MCF 10A (cell line): ENCODE results near the gene PXDC1. TPM values are rescaled to one million over a fixed set of nuclear protein-coding genes. Genes with fewer than 3 reads are reported as not detected.

ENCODE experiments used
- BruUV-seq: library from RNA; stranded (reverse); fragments of 400-500 nt; replicated peaks from 2 replicates; lab custom pipeline; 2021; lab: Mats Ljungman, UMichigan
- CTCF ChIA-PET: fragments of 300-600 bp; sonication (Branson Sonifier 250); formaldehyde crosslinking; extraction: SDS; loops from one replicate; lab custom pipeline; 2021; ENCODE audit warnings: antibody characterized with exemption, inconsistent platforms; lab: Yijun Ruan, JAX
- POLR2A ChIA-PET: fragments of 300-600, 350-650 bp; sonication (Branson Sonifier 250); formaldehyde crosslinking; extraction: SDS; loops from one replicate; lab custom pipeline; 2020; ENCODE audit warnings: antibody characterized with exemption, inconsistent platforms; lab: Yijun Ruan, JAX
- DNase-seq: peaks from one replicate; pipeline ENCODE4 v3.0.0-alpha.2; 2018; ENCODE audit not compliant: unreplicated experiment
- H3K27ac Mint-ChIP-seq: one replicate; pipeline ENCODE4 v1.8.0; 2022; ENCODE audit warnings: mild to moderate bottlenecking, low read depth, mixed read lengths; ENCODE audit not compliant: unreplicated experiment
- H3K27me3 Mint-ChIP-seq: one replicate; pipeline ENCODE4 v1.8.0; 2022; ENCODE audit warnings: mixed read lengths; ENCODE audit not compliant: insufficient read depth, unreplicated experiment
- H3K36me3 Mint-ChIP-seq: one replicate; pipeline ENCODE4 v1.8.0; 2022; ENCODE audit warnings: mild to moderate bottlenecking, moderate library complexity, mixed read lengths; ENCODE audit not compliant: insufficient read depth, unreplicated experiment
- H3K4me1 Mint-ChIP-seq: one replicate; pipeline ENCODE4 v1.8.0; 2022; ENCODE audit warnings: mixed read lengths; ENCODE audit not compliant: insufficient read depth, unreplicated experiment
- H3K4me3 Mint-ChIP-seq: one replicate; pipeline ENCODE4 v1.8.0; 2022; ENCODE audit warnings: mild to moderate bottlenecking, moderate library complexity, mixed read lengths; ENCODE audit not compliant: unreplicated experiment
- H3K9me3 Mint-ChIP-seq: one replicate; pipeline ENCODE4 v1.8.0; 2022; ENCODE audit warnings: mixed read lengths; ENCODE audit not compliant: unreplicated experiment
- intact Hi-C: fragments of 100-400 bp; cut with micrococcal nuclease; formaldehyde crosslinking; loops from 2 replicates; pipeline ENCODE4 v1.14.1; 2022
- total RNA-seq: library from RNA; stranded (reverse); gene quantifications from 2 replicates; pipeline ENCODE4 v1.2.3, GENCODE V29; 2022
- TF ChIP-seq, protein P1 (sequence below): fragments of 200-600 bp; IDR thresholded peaks from one replicate; pipeline ENCODE4 v1.8.0; 2022; ENCODE audit warnings: antibody characterized with exemption, mild to moderate bottlenecking; ENCODE audit not compliant: unreplicated experiment

PXDC1 gene
- total RNA-seq, 1 experiment from 2014 or later, result 48.1 TPM

GRCh38 chr6:3795836-3796718, 44.6 kb upstream of the PXDC1 start:
- BruUV-seq, result no TSS peak
- no peaks in the 10 kb centered on the region for H3K27me3 Mint-ChIP-seq
- no peak overlapping the region for H3K27ac Mint-ChIP-seq
- H3K36me3 Mint-ChIP-seq, result no peaks in the 10 kb centered on the region
- no peak for DNase-seq
- no peak overlapping the region for H3K4me3 Mint-ChIP-seq
- TF ChIP-seq, protein P1, sequence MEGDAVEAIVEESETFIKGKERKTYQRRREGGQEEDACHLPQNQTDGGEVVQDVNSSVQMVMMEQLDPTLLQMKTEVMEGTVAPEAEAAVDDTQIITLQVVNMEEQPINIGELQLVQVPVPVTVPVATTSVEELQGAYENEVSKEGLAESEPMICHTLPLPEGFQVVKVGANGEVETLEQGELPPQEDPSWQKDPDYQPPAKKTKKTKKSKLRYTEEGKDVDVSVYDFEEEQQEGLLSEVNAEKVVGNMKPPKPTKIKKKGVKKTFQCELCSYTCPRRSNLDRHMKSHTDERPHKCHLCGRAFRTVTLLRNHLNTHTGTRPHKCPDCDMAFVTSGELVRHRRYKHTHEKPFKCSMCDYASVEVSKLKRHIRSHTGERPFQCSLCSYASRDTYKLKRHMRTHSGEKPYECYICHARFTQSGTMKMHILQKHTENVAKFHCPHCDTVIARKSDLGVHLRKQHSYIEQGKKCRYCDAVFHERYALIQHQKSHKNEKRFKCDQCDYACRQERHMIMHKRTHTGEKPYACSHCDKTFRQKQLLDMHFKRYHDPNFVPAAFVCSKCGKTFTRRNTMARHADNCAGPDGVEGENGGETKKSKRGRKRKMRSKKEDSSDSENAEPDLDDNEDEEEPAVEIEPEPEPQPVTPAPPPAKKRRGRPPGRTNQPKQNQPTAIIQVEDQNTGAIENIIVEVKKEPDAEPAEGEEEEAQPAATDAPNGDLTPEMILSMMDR, result no peak
- CTCF ChIA-PET, result interaction anchor here (0.7 to 1.8 kb wide), 3 partner anchors 50 to 190 kb away, joined by 3 to 4 read pairs (median 4); no protein-coding TSS in a partner anchor
- H3K4me1 Mint-ChIP-seq, result peaks cover 22% of the 10 kb centered on the region
- H3K9me3 Mint-ChIP-seq, result no peaks in the 10 kb centered on the region
- intact Hi-C loops, result no loop called here
- POLR2A ChIA-PET, result interaction anchor here (0.5 to 0.8 kb wide), 2 partner anchors 10 to 52 kb away, joined by 3 read pairs; no protein-coding TSS in a partner anchor

DNA sequence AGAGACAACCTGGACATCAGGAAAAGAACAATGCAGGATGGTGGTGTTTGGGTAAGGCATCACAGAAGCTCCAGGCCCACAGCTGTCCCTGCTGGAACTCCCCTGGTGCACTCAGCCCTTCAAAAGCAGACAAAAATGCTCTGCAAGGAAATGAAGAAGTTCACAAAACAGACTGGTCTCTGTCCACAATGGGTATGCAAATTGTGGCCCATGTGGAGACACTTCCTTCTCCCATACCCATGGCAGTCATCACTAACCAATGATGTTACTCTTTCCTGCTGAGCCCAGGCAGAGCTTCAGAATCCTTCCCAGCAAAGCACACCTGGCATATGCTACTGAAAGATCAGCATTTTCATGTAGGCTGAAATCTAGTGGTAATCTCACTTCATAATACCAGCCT, 42.6 kb upstream of the PXDC1 start:
- intact Hi-C loops, result no loop called here
- BruUV-seq, result no TSS peak
- POLR2A ChIA-PET, result interaction anchor here (2.3 kb wide), 1 partner anchor 28 kb away, joined by 5 read pairs; no protein-coding TSS in a partner anchor
- TF ChIP-seq, protein P1, result no peak
- H3K27ac Mint-ChIP-seq, result no peak overlapping the region
- no peaks in the 10 kb centered on the region for H3K27me3 Mint-ChIP-seq
- H3K36me3 Mint-ChIP-seq, result no peaks in the 10 kb centered on the region
- H3K4me3 Mint-ChIP-seq, result no peak overlapping the region
- H3K4me1 Mint-ChIP-seq, result peaks cover 9% of the 10 kb centered on the region
- no peak for DNase-seq
- H3K9me3 Mint-ChIP-seq, result no peaks in the 10 kb centered on the region
- CTCF ChIA-PET, result interaction anchor here (1.0 to 1.8 kb wide), 2 partner anchors 31 to 139 kb away, joined by 3 read pairs; no protein-coding TSS in a partner anchor

GRCh38 chr6:3793545-3793944, 42.0 kb upstream of the PXDC1 start:
- H3K4me1 Mint-ChIP-seq, result peaks cover 9% of the 10 kb centered on the region
- no peaks in the 10 kb centered on the region for H3K27me3 Mint-ChIP-seq
- BruUV-seq, result no TSS peak
- DNase-seq, result no peak
- H3K9me3 Mint-ChIP-seq, result no peaks in the 10 kb centered on the region
- H3K36me3 Mint-ChIP-seq, result no peaks in the 10 kb centered on the region
- no peak overlapping the region for H3K27ac Mint-ChIP-seq
- TF ChIP-seq, protein P1, result no peak
- POLR2A ChIA-PET, result interaction anchor here (0.6 to 2.3 kb wide), 2 partner anchors 19 to 27 kb away, joined by 3 to 5 read pairs; no protein-coding TSS in a partner anchor
- intact Hi-C loops, result no loop called here
- CTCF ChIA-PET, result interaction anchor here (0.7 to 1.0 kb wide), 2 partner anchors 31 to 55 kb away, joined by 3 read pairs; partner anchors contain the start of gene FAM50B
- H3K4me3 Mint-ChIP-seq, result no peak overlapping the region
